ENCODE data around the gene SIL1.

SIL1 gene

DNA sequence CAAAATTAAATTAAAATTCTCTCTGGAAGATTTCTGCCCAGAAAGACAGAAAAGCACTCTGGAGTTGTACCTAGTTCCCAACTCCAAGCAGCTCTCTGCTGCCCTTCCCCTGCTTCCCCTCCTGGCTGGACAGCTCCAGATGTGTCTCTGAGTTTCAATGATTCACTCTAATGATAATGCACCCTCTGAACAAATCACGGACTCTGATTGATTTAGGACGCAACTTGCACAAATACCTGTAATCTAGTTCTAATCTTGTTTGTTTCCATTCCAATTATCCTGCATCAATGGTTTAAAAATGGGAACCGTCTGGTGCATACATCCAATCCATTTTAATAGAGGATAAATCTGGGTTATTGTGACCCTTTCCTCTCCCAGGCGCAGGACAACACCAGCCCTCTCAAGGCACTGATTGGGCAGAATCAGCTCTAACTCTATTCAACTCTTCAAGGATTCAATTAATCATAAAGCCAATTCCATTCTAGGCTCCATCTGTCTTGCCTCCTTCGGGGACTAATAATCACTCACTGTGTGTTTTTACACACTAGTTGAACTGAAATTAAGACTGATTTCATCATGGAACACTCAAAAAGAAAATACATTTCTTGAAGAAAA is 211.9 kb downstream of the SIL1 start:
- no peak overlapping the region for H3K4me3 ChIP-seq (ENCODE audit: low read depth, low read length)

DNA sequence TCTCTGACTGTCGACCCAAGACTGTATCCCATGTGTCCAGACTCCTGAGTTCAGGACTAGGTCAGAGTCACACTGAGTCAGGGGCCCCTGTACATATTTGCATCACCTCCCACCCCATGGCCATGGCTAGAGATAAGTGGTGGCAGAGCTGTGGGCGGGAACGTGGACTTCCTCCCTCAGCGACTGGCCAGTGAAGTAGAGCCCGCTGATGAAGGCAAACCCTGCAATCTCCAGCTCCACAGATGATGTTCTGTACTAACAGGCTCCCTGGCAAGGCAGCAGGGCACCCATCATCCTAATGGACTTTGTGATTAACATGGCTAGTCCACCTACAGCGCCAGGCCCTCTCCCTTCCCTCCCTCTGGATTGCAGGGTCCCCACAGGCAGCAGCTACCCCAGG is 212.5 kb downstream of the SIL1 start:
- H3K4me3 ChIP-seq (ENCODE audit: low read depth, low read length) = no peak overlapping the region

DNA sequence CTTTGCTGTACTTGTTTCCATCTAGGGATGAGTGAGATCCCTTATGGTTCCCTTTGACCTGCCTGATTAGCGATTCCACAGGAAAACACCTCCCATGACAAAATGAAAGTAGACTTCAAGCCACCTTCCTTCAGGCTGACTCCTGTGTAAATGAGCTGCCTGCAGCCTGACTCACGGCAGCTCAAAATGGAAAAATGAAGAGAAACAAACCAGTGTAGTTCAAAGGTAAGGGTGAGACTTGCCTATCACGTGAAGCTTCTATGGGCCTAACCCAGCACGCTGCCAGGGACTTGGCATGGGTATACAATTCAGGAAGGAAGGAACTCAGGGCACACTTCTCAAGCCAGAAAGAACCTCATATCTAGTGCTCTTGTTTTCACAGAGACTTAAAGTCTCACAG is 212.9 kb downstream of the SIL1 start:
- no peak overlapping the region for H3K4me3 ChIP-seq (ENCODE audit: low read depth, low read length)

DNA sequence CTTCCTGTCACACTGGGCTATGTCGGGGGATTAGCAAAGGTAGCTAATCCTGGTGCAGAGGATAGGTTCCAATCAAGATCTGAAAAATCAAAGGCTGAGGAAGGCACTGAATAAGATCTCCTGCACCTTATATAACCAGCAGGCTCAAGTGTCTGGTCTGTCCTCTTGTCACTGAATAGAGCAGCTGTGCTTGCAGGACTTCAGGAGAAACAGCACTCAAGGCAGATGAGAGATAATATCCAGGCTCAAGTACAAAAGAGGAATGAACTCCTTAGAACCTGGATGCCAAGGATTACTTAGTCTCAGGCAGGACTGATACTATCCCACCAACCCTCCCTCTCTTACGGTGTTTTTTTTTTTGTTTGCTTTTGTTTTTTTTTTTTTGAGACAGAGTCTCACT is 214.2 kb downstream of the SIL1 start:
- no peak overlapping the region for H3K4me3 ChIP-seq (ENCODE audit: low read depth, low read length)

DNA sequence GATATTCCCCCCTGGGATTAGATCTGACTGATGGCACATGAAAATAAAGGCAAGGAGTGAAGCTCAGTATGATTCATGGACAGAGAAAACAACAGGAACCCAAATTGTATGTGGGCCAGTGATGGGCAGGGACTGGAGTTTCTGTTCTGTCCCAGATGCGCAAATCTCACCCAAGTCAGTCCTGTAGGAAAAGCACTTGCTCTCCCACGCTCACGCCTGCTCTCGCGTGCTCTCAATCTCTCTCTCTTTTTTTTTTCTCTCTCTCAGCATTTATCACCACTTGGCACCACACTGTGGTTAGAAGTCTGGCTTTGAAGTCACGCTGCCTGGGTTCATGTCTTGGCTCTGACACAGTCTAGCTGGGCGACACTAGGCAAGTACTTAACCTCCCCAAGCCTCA is 216.6 kb downstream of the SIL1 start:
- H3K4me3 ChIP-seq (ENCODE audit: low read depth, low read length) = no peak overlapping the region

DNA sequence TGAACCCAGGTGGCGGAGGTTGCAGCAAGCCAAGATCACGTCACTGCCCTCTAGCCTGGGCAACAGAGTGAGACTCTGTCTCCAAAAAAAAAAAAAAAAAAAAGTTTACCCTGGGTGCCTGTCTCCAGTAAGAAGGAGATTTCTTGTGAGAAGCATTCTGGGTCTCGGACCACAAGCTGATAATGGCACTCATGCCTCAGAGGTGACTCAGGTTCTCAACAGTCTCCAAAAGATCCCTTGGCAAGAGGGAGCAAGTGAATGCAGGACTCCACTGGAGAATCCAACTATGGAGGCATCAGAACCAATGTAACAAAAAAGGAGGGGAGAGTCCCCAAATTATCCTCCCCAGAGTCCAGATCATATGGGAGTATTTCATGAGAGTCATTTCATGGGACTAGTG is 217.0 kb downstream of the SIL1 start:
- H3K4me3 ChIP-seq (ENCODE audit: low read depth, low read length) = no peak overlapping the region

DNA sequence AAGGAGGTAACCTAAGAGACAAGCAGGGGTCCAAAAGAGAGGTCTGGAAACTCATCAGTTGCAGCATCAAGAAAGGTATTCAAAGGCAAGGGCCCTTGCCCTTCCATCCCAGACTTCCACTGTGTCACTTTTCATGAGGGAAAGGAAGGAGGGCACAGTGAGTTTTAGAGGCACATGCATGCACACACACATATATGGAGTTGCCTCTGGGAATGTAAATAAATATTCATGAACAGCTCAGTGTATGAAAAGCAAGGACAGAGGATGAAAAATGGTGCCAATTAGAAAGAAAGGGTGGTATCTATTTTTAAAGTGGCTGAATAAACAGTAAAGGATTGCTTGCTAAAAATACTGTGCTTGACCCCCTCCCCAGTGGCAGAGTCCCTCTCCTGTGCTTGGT is 217.7 kb downstream of the SIL1 start:
- H3K4me3 ChIP-seq (ENCODE audit: low read depth, low read length) = no peak overlapping the region

DNA sequence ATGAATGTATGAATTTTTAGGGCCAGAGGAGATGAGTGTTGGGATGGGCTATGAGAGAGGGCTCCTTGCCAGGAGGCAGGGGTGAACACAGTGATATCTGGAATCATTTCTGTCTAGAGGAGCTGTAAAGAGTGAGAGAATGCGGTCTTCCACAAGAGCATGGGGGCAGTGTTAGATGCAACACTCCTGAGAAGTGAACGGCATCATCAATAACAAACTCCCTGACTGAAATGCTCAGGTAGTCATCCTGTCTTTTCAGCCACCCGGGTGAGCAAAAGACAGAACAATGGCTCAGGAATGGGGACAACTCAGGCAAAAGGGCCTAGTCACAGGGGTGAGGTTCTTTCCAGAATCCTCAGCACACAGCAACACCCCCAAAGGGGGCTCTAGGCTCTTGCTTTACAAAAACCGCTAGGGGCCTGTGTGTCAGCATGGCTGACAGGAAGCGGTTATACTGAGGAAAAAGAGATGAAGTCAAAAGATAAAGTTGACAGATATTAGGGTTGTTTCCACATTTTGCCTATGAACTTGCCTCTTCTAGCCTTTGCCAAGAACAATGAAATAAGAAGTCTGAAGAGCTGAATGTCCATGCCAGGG is 218.4 kb downstream of the SIL1 start:
- no peak overlapping the region for H3K4me3 ChIP-seq (ENCODE audit: low read depth, low read length)

DNA sequence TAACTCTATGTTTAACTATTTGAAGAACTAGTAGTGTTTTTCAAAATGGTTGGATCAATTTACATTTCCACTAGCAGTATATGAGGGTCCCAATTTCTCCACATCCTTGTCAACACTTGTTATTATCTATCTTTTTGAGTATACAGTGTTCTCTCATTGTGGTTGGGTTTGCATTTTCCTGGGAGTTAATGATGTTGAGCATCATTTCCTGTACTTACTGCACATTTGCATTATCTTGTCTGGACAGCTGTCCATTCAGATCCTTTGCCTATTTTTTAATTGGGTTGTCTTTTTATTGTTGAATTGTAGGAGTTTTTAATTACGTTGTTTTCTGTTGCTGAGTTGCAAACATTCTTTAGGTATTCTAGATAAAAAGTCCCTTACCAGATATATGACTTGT is 219.6 kb downstream of the SIL1 start:
- H3K4me3 ChIP-seq (ENCODE audit: low read depth, low read length) = no peak overlapping the region

DNA sequence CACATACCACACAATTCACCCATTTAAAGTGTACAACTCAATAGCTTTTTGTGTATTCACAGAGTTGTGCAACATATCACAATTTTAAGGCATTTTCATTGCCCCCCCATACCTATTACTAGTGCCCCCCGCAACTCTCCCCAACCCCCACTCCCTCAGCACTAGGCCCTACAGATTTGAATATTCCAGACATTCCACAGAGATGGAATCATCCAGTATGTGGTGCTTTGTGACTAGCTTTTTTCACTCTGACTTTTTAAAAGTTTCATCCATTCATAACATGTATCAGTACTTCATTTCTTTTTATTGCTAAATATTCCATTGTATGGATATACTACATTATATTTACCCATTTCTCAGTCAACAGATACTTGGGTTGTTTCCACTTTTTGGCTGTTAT is 220.1 kb downstream of the SIL1 start:
- no peak overlapping the region for H3K4me3 ChIP-seq (ENCODE audit: low read depth, low read length)

DNA sequence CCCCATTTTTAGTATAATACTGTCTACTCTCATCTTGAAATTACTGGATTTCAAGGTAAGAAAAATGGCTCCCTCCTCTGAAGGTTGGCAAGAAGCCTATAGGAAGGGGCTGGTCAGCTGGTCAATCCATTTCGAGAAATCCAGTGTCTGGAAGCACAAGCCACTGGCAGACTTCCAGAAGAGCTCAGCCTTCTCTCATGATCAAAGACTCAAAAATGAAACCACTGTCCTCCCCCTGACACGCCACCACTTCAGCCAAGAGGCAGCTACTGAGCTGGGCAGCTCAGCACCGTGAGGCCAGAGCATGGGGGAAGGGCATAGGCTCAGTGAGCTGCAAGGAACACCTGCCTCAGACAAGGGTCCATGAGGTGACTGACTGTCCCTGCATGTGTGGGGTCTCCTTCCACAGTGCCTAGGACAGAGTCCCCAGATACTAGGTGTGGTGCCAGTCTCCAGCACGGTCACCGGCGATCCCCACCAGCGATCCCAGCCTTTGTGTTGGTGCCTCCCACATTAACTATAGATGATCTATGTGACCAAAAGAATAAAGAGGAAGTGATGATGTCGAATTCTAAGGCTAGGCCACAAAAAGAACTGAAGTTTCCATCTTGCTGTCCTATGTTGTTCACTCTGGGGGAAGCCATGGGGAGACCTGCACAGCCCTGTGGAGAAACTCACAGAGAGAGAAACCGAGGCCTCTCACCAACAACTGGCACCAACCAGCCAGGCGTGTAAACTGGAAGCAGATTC is 222.9 kb downstream of the SIL1 start:
- no peak overlapping the region for H3K4me3 ChIP-seq (ENCODE audit: low read depth, low read length)

DNA sequence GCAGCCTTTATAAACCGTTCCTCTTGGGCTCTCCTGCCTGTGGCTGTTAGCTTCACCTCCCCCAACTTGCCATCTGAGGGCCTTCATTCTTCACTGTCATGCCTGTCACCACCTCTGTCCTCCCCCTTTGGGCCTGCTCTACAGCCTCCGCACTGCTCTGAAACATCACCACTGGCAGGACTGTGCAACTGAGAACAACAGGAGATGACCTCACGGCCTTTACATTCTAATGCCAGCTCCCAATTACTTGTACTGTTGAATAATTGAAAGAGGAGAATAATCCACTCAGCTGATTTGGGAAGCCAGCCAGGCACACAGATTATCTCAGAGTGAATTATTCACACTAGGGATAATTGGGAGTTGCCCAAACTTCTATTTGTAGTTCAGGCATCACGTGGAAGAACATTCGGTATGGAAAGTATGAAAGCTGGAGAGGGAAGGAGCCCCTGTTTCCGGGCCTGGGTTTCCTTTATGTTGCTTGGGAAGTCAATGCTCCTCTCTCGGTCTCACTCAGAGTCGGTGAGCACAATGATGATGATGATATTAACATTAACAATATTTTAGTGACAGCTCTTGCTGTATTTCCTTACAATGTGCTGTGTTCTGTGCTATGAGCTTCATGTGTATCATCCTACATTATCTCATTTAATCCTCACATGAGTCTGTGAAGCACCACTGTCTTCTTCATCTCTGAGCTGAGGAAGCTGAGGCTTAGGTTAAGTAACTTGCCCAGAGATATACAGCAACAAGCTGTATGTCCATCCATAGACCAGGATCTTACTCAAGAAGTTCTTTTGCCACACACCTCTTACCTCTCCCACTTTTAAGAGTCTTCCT is 223.7 kb downstream of the SIL1 start:
- H3K4me3 ChIP-seq (ENCODE audit: low read depth, low read length) = no peak overlapping the region

DNA sequence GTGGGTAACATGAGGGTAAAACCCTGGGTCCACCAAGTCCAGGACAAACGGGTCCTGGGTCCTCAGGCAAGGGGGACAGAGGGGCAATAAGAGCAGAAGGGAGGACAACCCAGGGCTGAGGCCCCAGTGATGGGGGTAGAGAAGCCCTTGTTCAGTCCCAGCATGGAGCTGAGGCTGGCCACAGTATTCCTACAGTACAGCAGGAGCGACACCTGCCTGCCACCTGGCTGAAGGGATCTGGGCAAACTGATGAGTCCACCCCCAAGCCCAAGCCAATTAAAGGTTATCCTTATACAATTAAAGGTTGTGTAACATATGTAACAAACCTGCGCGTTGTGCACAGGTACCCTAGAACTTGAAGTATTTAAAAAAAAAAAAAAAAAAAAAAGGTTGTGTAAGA is 225.3 kb downstream of the SIL1 start:
- no peak overlapping the region for H3K4me3 ChIP-seq (ENCODE audit: low read depth, low read length)

DNA sequence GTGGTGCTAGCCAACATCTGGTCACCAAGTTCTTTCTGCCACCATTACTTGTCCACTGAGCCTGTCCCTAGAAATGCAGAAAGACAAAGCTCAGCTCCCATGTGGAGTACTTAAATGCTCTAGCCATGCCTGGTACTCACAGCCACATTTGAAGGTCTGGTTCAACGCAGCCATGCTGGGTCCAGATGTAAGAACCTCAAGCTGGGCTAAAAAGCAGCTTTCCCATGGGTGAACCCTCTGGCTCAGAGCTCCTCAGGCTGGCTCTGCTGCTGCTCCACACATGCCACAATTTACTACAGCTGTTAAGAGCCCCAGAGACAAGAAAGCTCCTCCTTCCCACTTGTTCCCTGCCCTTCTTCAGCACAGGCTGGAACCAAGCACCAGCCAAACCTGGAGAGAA is 225.9 kb downstream of the SIL1 start:
- H3K4me3 ChIP-seq (ENCODE audit: low read depth, low read length) = no peak overlapping the region

DNA sequence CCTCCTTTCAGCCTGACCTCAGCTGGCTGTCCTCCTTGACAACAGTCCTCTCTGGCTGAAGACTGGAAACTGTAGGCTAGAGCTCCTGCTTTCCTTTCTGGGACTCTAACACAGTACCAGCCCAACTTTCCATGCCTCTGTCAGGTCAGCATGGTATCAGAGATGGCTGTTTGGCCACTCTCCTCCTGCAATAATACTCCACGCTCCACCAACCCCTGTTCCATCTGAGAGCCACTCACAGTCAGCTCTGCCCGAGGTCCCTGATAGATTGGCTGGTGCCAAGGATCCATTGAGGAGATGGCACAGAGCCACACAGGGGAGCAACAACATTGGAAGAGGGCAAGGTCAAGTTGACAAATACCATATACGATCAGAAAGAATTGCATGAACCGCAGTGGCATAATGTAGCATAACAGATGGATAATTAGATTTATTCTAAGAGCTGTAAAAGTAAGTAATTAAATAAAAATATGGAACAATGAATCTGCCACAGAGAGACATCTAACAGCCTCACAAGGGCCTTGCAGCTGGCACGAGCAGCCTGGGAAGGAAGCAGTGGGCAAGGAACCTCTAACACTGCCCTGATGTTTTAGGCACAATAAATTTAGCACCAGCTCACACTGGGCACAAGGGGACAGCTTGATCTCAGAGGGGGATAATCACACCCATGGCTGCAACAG is 228.7 kb downstream of the SIL1 start:
- H3K4me3 ChIP-seq (ENCODE audit: low read depth, low read length) = no peak overlapping the region

DNA sequence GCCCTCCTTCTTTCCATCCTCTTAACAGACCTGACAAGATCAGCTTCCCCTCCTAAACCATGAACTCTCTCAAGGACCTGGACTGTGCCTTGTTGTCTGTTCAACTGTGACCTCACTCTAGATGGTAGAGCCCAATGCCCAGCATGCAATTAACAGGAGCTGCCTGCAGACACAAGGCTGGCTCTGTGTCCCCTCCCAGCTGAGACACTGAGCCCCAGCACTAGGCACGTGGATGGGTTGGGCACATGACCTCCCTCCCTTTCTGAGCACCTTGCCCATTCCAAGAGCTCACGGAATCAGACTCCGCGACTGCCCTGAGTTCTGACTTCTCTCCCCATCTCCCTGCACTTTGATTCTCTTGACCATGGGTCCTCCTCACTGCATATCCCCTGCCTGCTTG is 229.6 kb downstream of the SIL1 start:
- H3K4me3 ChIP-seq (ENCODE audit: low read depth, low read length) = no peak overlapping the region

DNA sequence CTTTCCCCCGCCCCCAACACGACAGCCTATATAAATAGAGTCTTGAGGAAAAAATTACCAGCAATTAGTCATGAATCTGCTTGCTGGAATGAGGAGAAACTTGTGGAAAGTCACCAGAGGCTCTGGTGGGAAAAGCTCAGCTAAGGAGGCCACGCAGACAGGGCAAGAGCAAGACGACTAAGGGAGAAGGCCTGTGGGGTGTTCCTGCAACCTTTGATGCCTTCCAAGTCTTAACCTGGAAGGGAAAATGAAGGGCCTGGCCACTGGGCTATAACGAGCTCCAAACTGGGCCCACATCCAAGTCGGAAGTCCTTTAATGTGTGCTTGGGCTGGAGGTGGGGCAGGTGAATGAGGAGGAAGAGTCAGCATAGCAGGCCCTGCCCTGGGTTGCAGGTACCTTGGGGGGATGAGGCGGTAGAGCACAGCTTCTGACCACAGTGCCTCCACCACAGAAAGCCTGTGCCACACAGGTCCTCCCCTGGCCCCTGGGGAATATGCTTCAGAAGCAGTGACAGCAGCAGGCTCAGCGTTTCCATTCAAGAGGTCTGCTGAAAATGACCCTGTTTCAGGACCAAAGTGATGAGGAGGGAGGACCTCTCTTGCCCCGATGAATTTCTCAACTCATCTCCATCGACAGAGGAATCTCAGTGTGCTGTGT is 230.2 kb downstream of the SIL1 start:
- H3K4me3 ChIP-seq (ENCODE audit: low read depth, low read length) = no peak overlapping the region

DNA sequence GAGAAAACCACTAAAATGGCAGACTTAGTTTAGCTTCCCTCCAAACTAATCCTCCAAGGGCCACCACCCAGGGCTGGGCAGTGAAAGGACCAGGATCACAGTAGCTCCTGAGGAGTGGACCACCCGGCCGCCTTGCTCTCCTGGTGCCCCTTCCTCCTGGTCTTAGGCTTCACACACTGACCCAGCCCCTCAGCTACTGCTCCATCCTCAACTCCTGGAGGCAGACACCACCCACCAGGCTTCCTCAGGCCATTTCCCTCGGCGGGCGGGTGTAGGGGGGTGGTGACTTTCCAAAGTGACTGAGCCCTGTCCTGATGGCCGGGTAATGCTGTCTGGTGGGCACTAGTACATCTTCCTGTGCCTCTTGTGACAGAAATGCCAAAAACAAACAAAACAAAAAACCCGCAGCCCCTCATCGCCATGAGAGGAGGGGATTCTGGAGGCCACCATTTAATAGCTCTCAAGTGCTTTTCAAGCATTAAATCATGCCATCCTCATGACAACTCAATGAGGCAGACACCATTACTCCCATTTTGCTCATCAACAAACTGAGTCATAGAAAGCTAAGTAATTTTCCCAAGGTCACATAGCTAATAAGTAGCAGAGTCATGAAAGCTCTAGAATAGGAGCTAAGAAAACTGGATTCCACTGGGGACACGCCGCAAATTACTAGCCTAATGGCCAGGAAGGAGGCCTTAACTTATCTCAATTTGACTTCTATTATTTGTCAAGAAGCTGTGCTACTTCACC is 231.8 kb downstream of the SIL1 start:
- H3K4me3 ChIP-seq (ENCODE audit: low read depth, low read length) = no peak overlapping the region

DNA sequence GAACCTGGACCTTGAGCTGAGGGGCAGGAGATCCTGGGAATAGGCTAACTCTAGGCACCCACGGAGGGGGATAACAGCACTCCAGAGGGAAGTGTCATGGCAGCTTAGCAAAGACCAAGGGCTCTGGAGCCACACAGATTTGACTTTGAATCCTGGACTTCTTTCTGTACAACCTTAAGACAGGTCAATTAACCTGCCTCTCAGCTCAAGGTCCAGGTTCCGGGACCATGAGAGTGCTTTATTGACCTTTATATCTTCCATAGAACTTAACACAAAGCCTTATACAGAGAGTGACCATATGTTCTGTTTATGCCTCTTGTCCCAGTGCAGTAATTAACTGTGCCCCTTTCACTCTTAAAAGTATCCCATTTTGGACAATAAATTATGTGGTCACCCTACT is 232.5 kb downstream of the SIL1 start:
- H3K4me3 ChIP-seq (ENCODE audit: low read depth, low read length) = no peak overlapping the region

DNA sequence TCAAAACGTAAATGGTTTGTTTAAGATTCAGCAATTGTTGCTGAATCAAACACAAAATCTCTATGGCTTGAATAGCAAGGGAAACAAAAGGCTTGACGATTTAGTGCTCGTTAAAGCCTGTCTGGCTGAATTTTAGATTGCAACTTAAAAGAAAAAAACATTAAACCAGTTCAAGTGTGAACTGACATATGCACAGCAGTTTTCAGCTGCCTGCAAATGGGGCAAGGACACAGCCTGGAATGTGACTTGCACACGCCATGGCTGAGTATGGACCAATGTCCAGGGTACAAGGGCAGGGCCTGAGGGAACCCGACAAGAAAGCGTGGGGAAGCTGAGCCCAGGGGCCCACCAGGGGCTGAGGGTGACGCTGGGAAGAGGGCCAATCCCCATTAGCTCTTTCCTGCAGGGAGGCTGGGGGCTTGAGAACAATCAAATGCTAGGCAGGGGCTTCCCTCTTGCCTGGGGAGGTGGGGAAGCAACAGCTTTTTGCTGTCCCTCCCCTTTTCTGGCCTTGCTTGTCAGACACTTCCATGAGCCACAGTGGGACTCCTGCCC is 233.4 kb downstream of the SIL1 start:
- no peak overlapping the region for H3K4me3 ChIP-seq (ENCODE audit: low read depth, low read length)
